Measurements from ENCODE around the gene MAGI2. TPM values are rescaled to one million over a fixed set of nuclear protein-coding genes. Genes with fewer than 3 reads are reported as not detected.

The MAGI2 gene
- total RNA-seq, 6 experiments from 2014 or later, result 1.2 to 4.0 (median 2.4) TPM

- ATAC-seq (no peak), DNase-seq (no peak)
- Histone ChIP-seq H3K9me3 (no peaks in the 10 kb centered on the region), H3K4me3 (no peak overlapping the region), H3K36me3 (no peaks in the 10 kb centered on the region), H3K27ac (no peak overlapping the region), H3K27me3 (no peaks in the 10 kb centered on the region), H3K4me1 (no peaks in the 10 kb centered on the region)
- intact Hi-C loops (cut with DNase I), result no loop called here
- no peak for TF ChIP-seq CTCF (IDR thresholded peaks at IDR 0.05)
- no peak for TF ChIP-seq POLR2A (IDR thresholded peaks at IDR 0.05)
- WGBS (ENCODE audit: insufficient coverage, low coverage, low lambda C conversion rate, missing lambda C conversion rate), result 64% methylated on average over 5 of the region's 6 CpGs
Measured at GRCh38 chr7:78083476-78084120, 1369.9 kb downstream of the MAGI2 start.

- intact Hi-C loops (cut with DNase I), result no loop called here
- Histone ChIP-seq H3K36me3 (no peaks in the 10 kb centered on the region), H3K4me3 (no peak overlapping the region), H3K9me3 (no peaks in the 10 kb centered on the region), H3K27me3 (no peaks in the 10 kb centered on the region), H3K27ac (no peak overlapping the region), H3K4me1 (no peaks in the 10 kb centered on the region)
- no peak for DNase-seq
- WGBS (ENCODE audit: insufficient coverage, low coverage, low lambda C conversion rate, missing lambda C conversion rate), result 69% methylated on average over 5 of the region's 5 CpGs
- no peak for TF ChIP-seq POLR2A (IDR thresholded peaks at IDR 0.05)
- no peak for TF ChIP-seq CTCF (IDR thresholded peaks at IDR 0.05)
- no peak for ATAC-seq
Measured at GRCh38 chr7:78082556-78082955, 1370.9 kb downstream of the MAGI2 start.

- H3K9me3 ChIP-seq, result no peaks in the 10 kb centered on the region
- intact Hi-C loops (cut with DNase I), result no loop called here
- no peak overlapping the region for H3K4me3 ChIP-seq
- DNase-seq (no peak), ATAC-seq (no peak)
- TF ChIP-seq CTCF (IDR thresholded peaks at IDR 0.05) (no peak), POLR2A (IDR thresholded peaks at IDR 0.05) (no peak)
- H3K27ac ChIP-seq, result no peak overlapping the region
- no peaks in the 10 kb centered on the region for H3K27me3 ChIP-seq
- no peaks in the 10 kb centered on the region for H3K4me1 ChIP-seq
- H3K36me3 ChIP-seq, result no peaks in the 10 kb centered on the region
- WGBS (ENCODE audit: insufficient coverage, low coverage, low lambda C conversion rate, missing lambda C conversion rate), result 74% methylated on average over 2 of the region's 4 CpGs
Measured at GRCh38 chr7:78081888-78082287, 1371.6 kb downstream of the MAGI2 start.

GRCh38 chr7:78081344-78081743 is 1372.1 kb downstream of the MAGI2 start:
- H3K27me3 ChIP-seq, result no peaks in the 10 kb centered on the region
- no peaks in the 10 kb centered on the region for H3K36me3 ChIP-seq
- H3K4me3 ChIP-seq, result no peak overlapping the region
- ATAC-seq (no peak), DNase-seq (no peak)
- H3K9me3 ChIP-seq, result no peaks in the 10 kb centered on the region
- TF ChIP-seq POLR2A (IDR thresholded peaks at IDR 0.05) (no peak), CTCF (IDR thresholded peaks at IDR 0.05) (no peak)
- no peak overlapping the region for H3K27ac ChIP-seq
- 80% methylated on average over 1 of the region's 1 CpG for WGBS (ENCODE audit: insufficient coverage, low coverage, low lambda C conversion rate, missing lambda C conversion rate)
- H3K4me1 ChIP-seq, result no peaks in the 10 kb centered on the region
- intact Hi-C loops (cut with DNase I), result no loop called here

GRCh38 chr7:78080811-78081210 is 1372.7 kb downstream of the MAGI2 start:
- H3K9me3 ChIP-seq, result no peaks in the 10 kb centered on the region
- WGBS (ENCODE audit: insufficient coverage, low coverage, low lambda C conversion rate, missing lambda C conversion rate), result 93% methylated on average over 4 of the region's 4 CpGs
- H3K27me3 ChIP-seq, result no peaks in the 10 kb centered on the region
- intact Hi-C loops (cut with DNase I), result no loop called here
- no peak for TF ChIP-seq POLR2A (IDR thresholded peaks at IDR 0.05)
- TF ChIP-seq CTCF (IDR thresholded peaks at IDR 0.05), result no peak
- no peak overlapping the region for H3K27ac ChIP-seq
- no peak for ATAC-seq
- DNase-seq, result no peak
- no peaks in the 10 kb centered on the region for H3K36me3 ChIP-seq
- H3K4me1 ChIP-seq, result no peaks in the 10 kb centered on the region
- H3K4me3 ChIP-seq, result no peak overlapping the region
